Measurements from ENCODE around the gene ANKRD52. TPM values are rescaled to one million over a fixed set of nuclear protein-coding genes. Genes with fewer than 3 reads are reported as not detected.

Gene ANKRD52
- polyA plus RNA-seq, 4 donors = 24.0 to 45.9 (median 31.5) TPM

GRCh38 chr12:56188131-56188777, 69.9 kb downstream of the ANKRD52 start:
- no peak for DNase-seq (ENCODE audit: low read depth in 4 of 4, low spot score in 2 of 4)

Other genes with a start within 250 kb of the ANKRD52 start
- 10 to 100 TPM; 13.9 to 26.8 (median 19.6) TPM for gene IKZF4, start 237.3 kb downstream of the ANKRD52 start, polyA plus RNA-seq (ENCODE audit: insufficient read length in 4 of 4)
- gene RPS26, start 216.5 kb downstream of the ANKRD52 start, polyA plus RNA-seq (ENCODE audit: insufficient read length in 4 of 4) = 100 to 1,000 TPM; 119 to 541 (median 268) TPM
- gene ERBB3, start 178.2 kb downstream of the ANKRD52 start, polyA plus RNA-seq (ENCODE audit: insufficient read length in 4 of 4) = 100 to 1,000 TPM in 1 of 4 donors, 10 to 100 TPM in 3; 57.6 to 108 (median 87.7) TPM
- 100 to 1,000 TPM; 148 to 165 (median 156) TPM for gene PA2G4, start 153.8 kb downstream of the ANKRD52 start, polyA plus RNA-seq (ENCODE audit: insufficient read length in 4 of 4)
- 1,000 to 10,000 TPM; 4,437 to 5,971 (median 5,319) TPM for gene RPL41, start 141.8 kb downstream of the ANKRD52 start, polyA plus RNA-seq (ENCODE audit: insufficient read length in 4 of 4)
- gene ZC3H10, start 140.1 kb downstream of the ANKRD52 start, polyA plus RNA-seq (ENCODE audit: insufficient read length in 4 of 4) = 1 to 10 TPM; 5.8 to 8.4 (median 6.2) TPM
- 10 to 100 TPM; 74.7 to 87.1 (median 75.3) TPM for gene ESYT1, start 130.1 kb downstream of the ANKRD52 start, polyA plus RNA-seq (ENCODE audit: insufficient read length in 4 of 4)
- 100 to 1,000 TPM; 158 to 212 (median 171) TPM for gene MYL6B, start 105.8 kb downstream of the ANKRD52 start, polyA plus RNA-seq (ENCODE audit: insufficient read length in 4 of 4)
- gene MYL6, start 100.0 kb downstream of the ANKRD52 start, polyA plus RNA-seq (ENCODE audit: insufficient read length in 4 of 4) = 1,000 to 10,000 TPM; 1,610 to 2,370 (median 1,767) TPM
- 100 to 1,000 TPM in 3 of 4 donors, 10 to 100 TPM in 1; 97.5 to 151 (median 128) TPM for gene SMARCC2, start 68.9 kb downstream of the ANKRD52 start, polyA plus RNA-seq (ENCODE audit: insufficient read length in 4 of 4)
- gene RNF41, start 36.5 kb downstream of the ANKRD52 start, polyA plus RNA-seq (ENCODE audit: insufficient read length in 4 of 4) = 10 to 100 TPM; 44.0 to 46.6 (median 45.4) TPM
- gene NABP2, start 34.0 kb downstream of the ANKRD52 start, polyA plus RNA-seq (ENCODE audit: insufficient read length in 4 of 4) = 10 to 100 TPM; 28.6 to 32.9 (median 30.8) TPM
- gene SLC39A5, start 28.3 kb downstream of the ANKRD52 start, polyA plus RNA-seq (ENCODE audit: insufficient read length in 4 of 4) = 10 to 100 TPM; 46.5 to 69.1 (median 59.7) TPM
- gene COQ10A, start 8.6 kb upstream of the ANKRD52 start, polyA plus RNA-seq (ENCODE audit: insufficient read length in 4 of 4) = 10 to 100 TPM; 13.3 to 20.7 (median 19.0) TPM
- gene CS, start 41.9 kb upstream of the ANKRD52 start, polyA plus RNA-seq (ENCODE audit: insufficient read length in 4 of 4) = 100 to 1,000 TPM; 169 to 213 (median 200) TPM
- 100 to 1,000 TPM; 143 to 174 (median 159) TPM for gene CNPY2, start 57.6 kb upstream of the ANKRD52 start, polyA plus RNA-seq (ENCODE audit: insufficient read length in 4 of 4)
- 100 to 1,000 TPM in 2 of 4 donors, 10 to 100 TPM in 2; 51.8 to 138 (median 92.9) TPM for gene PAN2, start 75.6 kb upstream of the ANKRD52 start, polyA plus RNA-seq (ENCODE audit: insufficient read length in 4 of 4)
- 1 to 10 TPM in 1 of 4 donors, under 1 TPM in 3; 0.59 to 1.2 (median 0.75) TPM for gene IL23A, start 80.5 kb upstream of the ANKRD52 start, polyA plus RNA-seq (ENCODE audit: insufficient read length in 4 of 4)
- gene STAT2, start 101.7 kb upstream of the ANKRD52 start, polyA plus RNA-seq (ENCODE audit: insufficient read length in 4 of 4) = 100 to 1,000 TPM in 2 of 4 donors, 10 to 100 TPM in 2; 71.1 to 156 (median 114) TPM
- under 1 TPM; 0.09 to 0.14 (median 0.12) TPM for gene APOF, start 104.5 kb upstream of the ANKRD52 start, polyA plus RNA-seq (ENCODE audit: insufficient read length in 4 of 4)
- 10 to 100 TPM; 30.4 to 45.3 (median 40.8) TPM for gene TIMELESS, start 191.0 kb upstream of the ANKRD52 start, polyA plus RNA-seq (ENCODE audit: insufficient read length in 4 of 4)
- under 1 TPM in 3 of 4 donors, not detected in 1; 0.11 to 0.38 (median 0.21) TPM for gene MIP, start 196.3 kb upstream of the ANKRD52 start, polyA plus RNA-seq (ENCODE audit: insufficient read length in 4 of 4)
- 1 to 10 TPM; 3.4 to 7.4 (median 5.1) TPM for gene SPRYD4, start 210.2 kb upstream of the ANKRD52 start, polyA plus RNA-seq (ENCODE audit: insufficient read length in 4 of 4)
- gene GLS2, start 229.8 kb upstream of the ANKRD52 start, polyA plus RNA-seq (ENCODE audit: insufficient read length in 4 of 4) = 1 to 10 TPM; 1.2 to 3.0 (median 2.1) TPM